Loucy (cell line): ENCODE data around the gene STUM.

ENCODE experiments used
- H2AFZ ChIP-seq: fragments of 200-600 bp; sonication (generic); 2 replicates; pipeline ENCODE4 v1.6.0; 2016; ENCODE audit warnings: antibody characterized with exemption, mild to moderate bottlenecking, low read length, moderate library complexity
- H3F3A ChIP-seq: fragments of 200-600 bp; 2 replicates; pipeline ENCODE4 v1.6.0; 2016; ENCODE audit warnings: antibody characterized with exemption, low read depth, mild to moderate bottlenecking
- H3K27me3 ChIP-seq: fragments of 200-600 bp; sonication (generic); 2 replicates; pipeline ENCODE4 v1.6.1; 2014; ENCODE audit warnings: low read length, mild to moderate bottlenecking; ENCODE audit not compliant: insufficient read depth, poor library complexity, severe bottlenecking
- H3K36me3 ChIP-seq: fragments of 200-600 bp; sonication (generic); 2 replicates; pipeline ENCODE4 v1.6.1; 2016; ENCODE audit warnings: low read length; ENCODE audit not compliant: insufficient read depth
- H3K4me1 ChIP-seq: fragments of 200-600 bp; sonication (generic); 2 replicates; pipeline ENCODE4 v1.5.1; 2014; ENCODE audit warnings: low read length, mild to moderate bottlenecking; ENCODE audit not compliant: insufficient read depth, poor library complexity, severe bottlenecking
- H3K4me2 ChIP-seq: fragments of 200-600 bp; sonication (generic); 2 replicates; pipeline ENCODE4 v1.6.0; 2014; ENCODE audit warnings: antibody characterized with exemption, low read length, low read depth, mild to moderate bottlenecking; ENCODE audit not compliant: poor library complexity, severe bottlenecking
- H3K4me3 ChIP-seq: fragments of 200-600 bp; sonication (generic); 2 replicates; pipeline ENCODE4 v1.5.1; 2014; ENCODE audit warnings: low read length, mild to moderate bottlenecking, mixed read lengths; ENCODE audit not compliant: poor library complexity, severe bottlenecking
- H3K79me2 ChIP-seq: fragments of 200-600 bp; sonication (generic); 2 replicates; pipeline ENCODE4 v1.6.1; 2014; ENCODE audit warnings: low read length; ENCODE audit not compliant: insufficient read depth
- H3K9ac ChIP-seq: fragments of 200-600 bp; sonication (generic); 2 replicates; pipeline ENCODE4 v1.6.0; 2014; ENCODE audit warnings: mild to moderate bottlenecking, low read depth, low read length, moderate library complexity; ENCODE audit not compliant: poor library complexity, severe bottlenecking
- H3K9me2 ChIP-seq: fragments of 200-600 bp; sonication (generic); replicated peaks from 2 replicates; pipeline ENCODE4 v1.6.1; 2016; ENCODE audit warnings: low read depth, low read length, mixed read lengths
- H3K9me3 ChIP-seq: fragments of 200-600 bp; sonication (generic); 2 replicates; pipeline ENCODE4 v1.6.1; 2014; ENCODE audit warnings: mild to moderate bottlenecking, antibody characterized with exemption, low read length, low read depth; ENCODE audit not compliant: insufficient read depth
- H4K20me1 ChIP-seq: fragments of 200-600 bp; sonication (generic); 2 replicates; pipeline ENCODE4 v1.6.0; 2014; ENCODE audit warnings: antibody characterized with exemption, low read length, mild to moderate bottlenecking; ENCODE audit not compliant: insufficient read depth, poor library complexity, severe bottlenecking
- CTCF ChIP-seq: fragments of 200-600 bp; sonication (generic); conservative IDR thresholded peaks from 2 replicates; pipeline ENCODE4 v1.5.1; 2014; ENCODE audit warnings: mild to moderate bottlenecking, antibody characterized with exemption, low read length
- EZH2phosphoT487 ChIP-seq: fragments of 200-600 bp; IDR thresholded peaks from 2 replicates; pipeline ENCODE4 v1.6.1; 2018; ENCODE audit warnings: antibody characterized with exemption, mild to moderate bottlenecking, moderate library complexity, borderline replicate concordance

Gene STUM

GRCh38 chr1:226549094-226549936, 751 bp downstream of the STUM start:
- Histone ChIP-seq H3K9ac (no peak overlapping the region), H3K79me2 (no peaks in the 10 kb centered on the region), H3K9me2 (no peaks in the 10 kb centered on the region), H3K4me1 (no peaks in the 10 kb centered on the region), H3K4me3 (no peak overlapping the region), H3K9me3 (no peaks in the 10 kb centered on the region), H3K36me3 (no peaks in the 10 kb centered on the region), H4K20me1 (no peaks in the 10 kb centered on the region), H3K27me3 (no peaks in the 10 kb centered on the region), H2AFZ (no peak overlapping the region), H3F3A (no peaks in the 10 kb centered on the region), H3K4me2 (no peak overlapping the region)
- TF ChIP-seq CTCF (no peak), EZH2phosphoT487 (no peak)

GRCh38 chr1:226549937-226550671, 1.5 kb downstream of the STUM start:
- Histone ChIP-seq H3K36me3 (no peaks in the 10 kb centered on the region), H3K27me3 (no peaks in the 10 kb centered on the region), H3K4me3 (no peak overlapping the region), H4K20me1 (no peaks in the 10 kb centered on the region), H2AFZ (no peak overlapping the region), H3K79me2 (no peaks in the 10 kb centered on the region), H3K9ac (no peak overlapping the region), H3F3A (no peaks in the 10 kb centered on the region), H3K9me2 (no peaks in the 10 kb centered on the region), H3K4me2 (no peak overlapping the region), H3K9me3 (no peaks in the 10 kb centered on the region), H3K4me1 (no peaks in the 10 kb centered on the region)
- TF ChIP-seq EZH2phosphoT487 = no peak
- peak; percentile 36; the same call in 1 of the 2 replicates for TF ChIP-seq CTCF

- no peaks in the 10 kb centered on the region for H4K20me1 ChIP-seq
- no peak overlapping the region for H2AFZ ChIP-seq
- no peak overlapping the region for H3K4me3 ChIP-seq
- H3K36me3 ChIP-seq = no peaks in the 10 kb centered on the region
- H3K4me2 ChIP-seq = no peak overlapping the region
- H3F3A ChIP-seq = no peaks in the 10 kb centered on the region
- no peaks in the 10 kb centered on the region for H3K9me3 ChIP-seq
- TF ChIP-seq CTCF = no peak
- no peaks in the 10 kb centered on the region for H3K4me1 ChIP-seq
- H3K27me3 ChIP-seq = no peaks in the 10 kb centered on the region
- H3K9me2 ChIP-seq = no peaks in the 10 kb centered on the region
- H3K9ac ChIP-seq = no peak overlapping the region
- no peaks in the 10 kb centered on the region for H3K79me2 ChIP-seq
Measured at GRCh38 chr1:226550672-226551041, 2.1 kb downstream of the STUM start.
